CD8-positive, alpha-beta memory T cell (primary cell): ENCODE results near the gene TIMM44. TPM values are rescaled to one million over a fixed set of nuclear protein-coding genes. Genes with fewer than 3 reads are reported as not detected.

Experiments used
- polyA plus RNA-seq: library from polyadenylated mRNA; unstranded; fragments of 300-500 nt; fragmentation: Illumina TruSeq; gene quantifications from one replicate; pipeline ENCODE4 v1.2.3, GENCODE V29; 2021
- total RNA-seq, 2 experiments: library from RNA; stranded (reverse); gene quantifications; one replicate each; pipeline ENCODE4 v1.2.3, GENCODE V29; 2021

The TIMM44 gene
- total and polyA plus RNA-seq, 3 experiments from 2014 or later: 16.9 to 107 (median 105) TPM

Other genes starting within 250 kb of the TIMM44 start
- gene FCER2, start 241.5 kb downstream of the TIMM44 start, total RNA-seq: 1 to 10 TPM in 1 of 2 experiments, under 1 TPM in 1; 0.96 to 1.6 TPM
- not detected for gene FCER2, start 241.5 kb downstream of the TIMM44 start, polyA plus RNA-seq
- gene CLEC4G, start 211.6 kb downstream of the TIMM44 start, total RNA-seq: not detected
- gene CLEC4G, start 211.6 kb downstream of the TIMM44 start, polyA plus RNA-seq: not detected
- gene CD209, start 196.1 kb downstream of the TIMM44 start, total RNA-seq: under 1 TPM; 0.16 to 0.28 TPM
- gene CD209, start 196.1 kb downstream of the TIMM44 start, polyA plus RNA-seq: not detected
- not detected for gene CLEC4M, start 180.4 kb downstream of the TIMM44 start, total RNA-seq
- not detected for gene CLEC4M, start 180.4 kb downstream of the TIMM44 start, polyA plus RNA-seq
- gene EVI5L, start 113.4 kb downstream of the TIMM44 start, total RNA-seq: 1 to 10 TPM; 6.7 to 7.4 TPM
- 2.9 TPM for gene EVI5L, start 113.4 kb downstream of the TIMM44 start, polyA plus RNA-seq
- gene PRR36, start 69.3 kb downstream of the TIMM44 start, total RNA-seq: not detected
- not detected for gene PRR36, start 69.3 kb downstream of the TIMM44 start, polyA plus RNA-seq
- gene LRRC8E, start 55.2 kb downstream of the TIMM44 start, total RNA-seq: not detected
- gene LRRC8E, start 55.2 kb downstream of the TIMM44 start, polyA plus RNA-seq: not detected
- gene MAP2K7, start 39.8 kb downstream of the TIMM44 start, total RNA-seq: 10 to 100 TPM; 35.9 to 38.3 TPM
- 2.0 TPM for gene MAP2K7, start 39.8 kb downstream of the TIMM44 start, polyA plus RNA-seq
- 1 to 10 TPM; 7.7 to 8.6 TPM for gene TGFBR3L, start 28.8 kb downstream of the TIMM44 start, total RNA-seq
- gene TGFBR3L, start 28.8 kb downstream of the TIMM44 start, polyA plus RNA-seq: 1.3 TPM
- 10 to 100 TPM; 17.4 to 18.2 TPM for gene SNAPC2, start 23.3 kb downstream of the TIMM44 start, total RNA-seq
- gene SNAPC2, start 23.3 kb downstream of the TIMM44 start, polyA plus RNA-seq: 21.9 TPM
- under 1 TPM; 0.42 to 0.72 TPM for gene CTXN1, start 17.5 kb downstream of the TIMM44 start, total RNA-seq
- not detected for gene CTXN1, start 17.5 kb downstream of the TIMM44 start, polyA plus RNA-seq
- gene ELAVL1, start 62.0 kb upstream of the TIMM44 start, total RNA-seq: 100 to 1,000 TPM; 156 to 164 TPM
- 63.3 TPM for gene ELAVL1, start 62.0 kb upstream of the TIMM44 start, polyA plus RNA-seq
- not detected for gene CCL25, start 109.1 kb upstream of the TIMM44 start, total RNA-seq
- gene CCL25, start 109.1 kb upstream of the TIMM44 start, polyA plus RNA-seq: not detected
- not detected for gene FBN3, start 205.9 kb upstream of the TIMM44 start, total RNA-seq
- not detected for gene FBN3, start 205.9 kb upstream of the TIMM44 start, polyA plus RNA-seq